ENCODE measurements around the gene MED9. TPM values are rescaled to one million over a fixed set of nuclear protein-coding genes. Genes with fewer than 3 reads are reported as not detected.

MED9 gene
- total RNA-seq, 3 donors from 2014 or later, result 15.0 to 16.4 (median 15.0) TPM

- H3K4me1 Mint-ChIP-seq (ENCODE audit: low read depth), result peaks cover 13% of the 10 kb centered on the region
- peaks cover 13% of the 10 kb centered on the region for H3K27me3 Mint-ChIP-seq (ENCODE audit: low read depth)
- no peaks in the 10 kb centered on the region for H3K9me3 Mint-ChIP-seq
- H3K36me3 Mint-ChIP-seq (ENCODE audit: insufficient read depth), result no peaks in the 10 kb centered on the region
- no peak overlapping the region for H3K4me3 Mint-ChIP-seq
- ATAC-seq, result no peak
- no peak for DNase-seq
Measured at GRCh38 chr17:17498606-17499301, 22.0 kb downstream of the MED9 start.

GRCh38 chr17:17499402-17500145 lies 22.8 kb downstream of the MED9 start:
- H3K27me3 Mint-ChIP-seq (ENCODE audit: low read depth), result peaks cover 13% of the 10 kb centered on the region
- ATAC-seq, result no peak
- H3K9me3 Mint-ChIP-seq, result no peaks in the 10 kb centered on the region
- no peaks in the 10 kb centered on the region for H3K36me3 Mint-ChIP-seq (ENCODE audit: insufficient read depth)
- H3K4me3 Mint-ChIP-seq, result no peak overlapping the region
- no peak for DNase-seq
- H3K4me1 Mint-ChIP-seq (ENCODE audit: low read depth), result peaks cover 13% of the 10 kb centered on the region

GRCh38 chr17:17500999-17501605 lies 24.3 kb downstream of the MED9 start:
- peaks cover 2% of the 10 kb centered on the region for H3K27me3 Mint-ChIP-seq (ENCODE audit: low read depth)
- no peak overlapping the region for H3K4me3 Mint-ChIP-seq
- no peaks in the 10 kb centered on the region for H3K36me3 Mint-ChIP-seq (ENCODE audit: insufficient read depth)
- H3K9me3 Mint-ChIP-seq, result no peaks in the 10 kb centered on the region
- peaks cover 3% of the 10 kb centered on the region for H3K4me1 Mint-ChIP-seq (ENCODE audit: low read depth)
- no peak for DNase-seq
- ATAC-seq, result no peak

GRCh38 chr17:17502741-17503565 lies 26.2 kb downstream of the MED9 start:
- Mint-ChIP-seq H3K9me3 (no peaks in the 10 kb centered on the region), H3K4me3 (no peak overlapping the region), H3K4me1 (ENCODE audit: low read depth) (no peaks in the 10 kb centered on the region), H3K36me3 (ENCODE audit: insufficient read depth) (no peaks in the 10 kb centered on the region), H3K27me3 (ENCODE audit: low read depth) (peaks cover 2% of the 10 kb centered on the region)
- DNase-seq (no peak), ATAC-seq (no peak)

GRCh38 chr17:17503566-17504130 lies 26.8 kb downstream of the MED9 start:
- no peaks in the 10 kb centered on the region for H3K36me3 Mint-ChIP-seq (ENCODE audit: insufficient read depth)
- ATAC-seq (no peak), DNase-seq (no peak)
- no peak overlapping the region for H3K4me3 Mint-ChIP-seq
- no peaks in the 10 kb centered on the region for H3K9me3 Mint-ChIP-seq
- H3K4me1 Mint-ChIP-seq (ENCODE audit: low read depth), result no peaks in the 10 kb centered on the region
- H3K27me3 Mint-ChIP-seq (ENCODE audit: low read depth), result peaks cover 2% of the 10 kb centered on the region

GRCh38 chr17:17504341-17505140 lies 27.7 kb downstream of the MED9 start:
- no peak overlapping the region for H3K4me3 Mint-ChIP-seq
- no peak for DNase-seq
- no peak for ATAC-seq
- peaks cover 2% of the 10 kb centered on the region for H3K27me3 Mint-ChIP-seq (ENCODE audit: low read depth)
- no peaks in the 10 kb centered on the region for H3K36me3 Mint-ChIP-seq (ENCODE audit: insufficient read depth)
- H3K4me1 Mint-ChIP-seq (ENCODE audit: low read depth), result no peaks in the 10 kb centered on the region
- no peaks in the 10 kb centered on the region for H3K9me3 Mint-ChIP-seq

- Mint-ChIP-seq H3K4me1 (ENCODE audit: low read depth) (no peaks in the 10 kb centered on the region), H3K9me3 (no peaks in the 10 kb centered on the region), H3K4me3 (no peak overlapping the region), H3K27me3 (ENCODE audit: low read depth) (peaks cover 2% of the 10 kb centered on the region), H3K36me3 (ENCODE audit: insufficient read depth) (no peaks in the 10 kb centered on the region)
- DNase-seq (no peak), ATAC-seq (no peak)
Measured at GRCh38 chr17:17505151-17505550, 28.4 kb downstream of the MED9 start.

- H3K4me3 Mint-ChIP-seq, result no peak overlapping the region
- DNase-seq (no peak), ATAC-seq (no peak)
- H3K9me3 Mint-ChIP-seq, result no peaks in the 10 kb centered on the region
- no peaks in the 10 kb centered on the region for H3K27me3 Mint-ChIP-seq (ENCODE audit: low read depth)
- no peaks in the 10 kb centered on the region for H3K4me1 Mint-ChIP-seq (ENCODE audit: low read depth)
- no peaks in the 10 kb centered on the region for H3K36me3 Mint-ChIP-seq (ENCODE audit: insufficient read depth)
Measured at GRCh38 chr17:17505610-17506171, 28.9 kb downstream of the MED9 start.

- no peak for DNase-seq
- no peak for ATAC-seq
- H3K27me3 Mint-ChIP-seq (ENCODE audit: low read depth), result no peaks in the 10 kb centered on the region
- H3K4me3 Mint-ChIP-seq, result no peak overlapping the region
- no peaks in the 10 kb centered on the region for H3K36me3 Mint-ChIP-seq (ENCODE audit: insufficient read depth)
- no peaks in the 10 kb centered on the region for H3K9me3 Mint-ChIP-seq
- no peaks in the 10 kb centered on the region for H3K4me1 Mint-ChIP-seq (ENCODE audit: low read depth)
Measured at GRCh38 chr17:17506181-17506741, 29.5 kb downstream of the MED9 start.

GRCh38 chr17:17506893-17507464 lies 30.2 kb downstream of the MED9 start:
- ATAC-seq (no peak), DNase-seq (no peak)
- no peaks in the 10 kb centered on the region for H3K9me3 Mint-ChIP-seq
- H3K36me3 Mint-ChIP-seq (ENCODE audit: insufficient read depth), result no peaks in the 10 kb centered on the region
- no peaks in the 10 kb centered on the region for H3K4me1 Mint-ChIP-seq (ENCODE audit: low read depth)
- H3K4me3 Mint-ChIP-seq, result no peak overlapping the region
- no peaks in the 10 kb centered on the region for H3K27me3 Mint-ChIP-seq (ENCODE audit: low read depth)

- no peaks in the 10 kb centered on the region for H3K36me3 Mint-ChIP-seq (ENCODE audit: insufficient read depth)
- no peak overlapping the region for H3K4me3 Mint-ChIP-seq
- no peaks in the 10 kb centered on the region for H3K9me3 Mint-ChIP-seq
- no peaks in the 10 kb centered on the region for H3K27me3 Mint-ChIP-seq (ENCODE audit: low read depth)
- no peak for ATAC-seq
- H3K4me1 Mint-ChIP-seq (ENCODE audit: low read depth), result no peaks in the 10 kb centered on the region
- DNase-seq, result no peak
Measured at GRCh38 chr17:17507465-17508011, 30.7 kb downstream of the MED9 start.

GRCh38 chr17:17508019-17508535 lies 31.3 kb downstream of the MED9 start:
- Mint-ChIP-seq H3K9me3 (no peaks in the 10 kb centered on the region), H3K27me3 (ENCODE audit: low read depth) (no peaks in the 10 kb centered on the region), H3K4me1 (ENCODE audit: low read depth) (no peaks in the 10 kb centered on the region), H3K36me3 (ENCODE audit: insufficient read depth) (no peaks in the 10 kb centered on the region), H3K4me3 (no peak overlapping the region)
- DNase-seq (no peak), ATAC-seq (no peak)
